ENCODE results near the gene MED19. TPM values are rescaled to one million over a fixed set of nuclear protein-coding genes. Genes with fewer than 3 reads are reported as not detected.

Gene MED19
- total RNA-seq, 1 donor from 2014 or later = 9.6 TPM

DNA sequence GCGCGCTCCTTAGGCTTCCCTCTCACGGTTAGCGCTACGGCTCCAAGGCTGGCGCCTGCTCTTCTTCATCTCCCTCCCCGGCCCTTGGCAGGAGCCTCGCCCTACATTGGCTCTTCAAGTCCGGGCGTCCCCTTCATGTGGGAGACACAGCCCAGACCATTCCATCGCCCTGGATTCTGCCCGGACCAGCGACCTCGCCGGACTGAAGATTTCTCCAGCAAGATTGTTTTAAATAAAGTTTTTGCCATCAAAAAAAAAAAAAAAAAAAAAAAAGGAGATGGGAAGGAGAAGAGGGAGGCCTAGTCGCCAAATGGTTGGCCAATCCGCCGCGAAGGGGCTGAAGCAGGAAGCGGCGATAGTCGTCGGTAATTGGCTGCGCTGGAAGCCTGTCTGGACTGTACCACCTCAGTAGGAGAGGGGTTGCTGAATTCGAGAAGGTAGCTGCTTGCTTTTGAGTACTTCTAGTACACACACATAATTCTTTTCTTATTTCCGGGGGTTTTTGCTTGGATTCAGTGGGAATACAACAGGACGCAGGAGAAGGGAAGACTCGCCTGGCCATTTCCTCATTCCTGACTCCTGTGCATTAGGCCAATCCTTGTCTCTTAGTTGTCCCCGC, 44.8 kb downstream of the MED19 start:
- TF ChIP-seq, protein P1, sequence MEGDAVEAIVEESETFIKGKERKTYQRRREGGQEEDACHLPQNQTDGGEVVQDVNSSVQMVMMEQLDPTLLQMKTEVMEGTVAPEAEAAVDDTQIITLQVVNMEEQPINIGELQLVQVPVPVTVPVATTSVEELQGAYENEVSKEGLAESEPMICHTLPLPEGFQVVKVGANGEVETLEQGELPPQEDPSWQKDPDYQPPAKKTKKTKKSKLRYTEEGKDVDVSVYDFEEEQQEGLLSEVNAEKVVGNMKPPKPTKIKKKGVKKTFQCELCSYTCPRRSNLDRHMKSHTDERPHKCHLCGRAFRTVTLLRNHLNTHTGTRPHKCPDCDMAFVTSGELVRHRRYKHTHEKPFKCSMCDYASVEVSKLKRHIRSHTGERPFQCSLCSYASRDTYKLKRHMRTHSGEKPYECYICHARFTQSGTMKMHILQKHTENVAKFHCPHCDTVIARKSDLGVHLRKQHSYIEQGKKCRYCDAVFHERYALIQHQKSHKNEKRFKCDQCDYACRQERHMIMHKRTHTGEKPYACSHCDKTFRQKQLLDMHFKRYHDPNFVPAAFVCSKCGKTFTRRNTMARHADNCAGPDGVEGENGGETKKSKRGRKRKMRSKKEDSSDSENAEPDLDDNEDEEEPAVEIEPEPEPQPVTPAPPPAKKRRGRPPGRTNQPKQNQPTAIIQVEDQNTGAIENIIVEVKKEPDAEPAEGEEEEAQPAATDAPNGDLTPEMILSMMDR (IDR thresholded peaks at IDR 0.05) = no peak
- H3K9me3 ChIP-seq = no peaks in the 10 kb centered on the region
- peak; percentile 84 for ATAC-seq

DNA sequence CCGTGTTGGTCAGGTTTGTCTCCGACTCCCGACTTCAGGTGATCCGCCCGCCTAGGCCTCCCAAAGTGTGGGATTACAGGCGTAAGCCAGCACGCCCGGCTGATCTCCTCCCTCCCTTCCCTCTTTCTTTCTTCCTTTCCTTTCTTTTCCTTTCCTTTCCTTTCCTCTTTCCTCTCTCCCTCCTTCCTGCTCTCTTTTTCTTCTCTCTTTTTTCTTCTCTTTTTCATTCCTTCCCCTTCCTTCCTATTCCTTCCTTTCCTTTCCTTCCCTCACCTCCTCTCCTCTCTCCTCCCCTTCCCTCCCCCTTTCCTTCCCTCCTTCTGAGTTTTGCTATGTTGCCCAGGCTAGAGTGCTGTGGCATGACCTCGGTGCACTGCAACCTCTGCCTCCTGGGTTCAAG, 48.0 kb downstream of the MED19 start:
- Histone ChIP-seq H3K9me3 (no peaks in the 10 kb centered on the region), H3K27me3 (no peaks in the 10 kb centered on the region), H3K27ac (no peak overlapping the region), H3K4me1 (peaks cover 8% of the 10 kb centered on the region), H3K4me3 (no peak overlapping the region), H3K36me3 (peaks cover 43% of the 10 kb centered on the region)
- TF ChIP-seq, protein P1 (IDR thresholded peaks at IDR 0.05) = no peak
- ATAC-seq (no peak), DNase-seq (no peak)
- intact Hi-C loops (cut with DNase I) = no loop called here

More for the DNA sequence above, 44.8 kb downstream of the MED19 start:
- Histone ChIP-seq H3K36me3 (peaks cover 14% of the 10 kb centered on the region), H3K4me3 (peak overlapping the region; percentile 90), H3K27me3 (no peaks in the 10 kb centered on the region), H3K4me1 (peaks cover 22% of the 10 kb centered on the region), H3K27ac (peak overlapping the region; percentile 99)
- DNase-seq = peak; percentile 97
- intact Hi-C loops (cut with DNase I) = no loop called here

DNA sequence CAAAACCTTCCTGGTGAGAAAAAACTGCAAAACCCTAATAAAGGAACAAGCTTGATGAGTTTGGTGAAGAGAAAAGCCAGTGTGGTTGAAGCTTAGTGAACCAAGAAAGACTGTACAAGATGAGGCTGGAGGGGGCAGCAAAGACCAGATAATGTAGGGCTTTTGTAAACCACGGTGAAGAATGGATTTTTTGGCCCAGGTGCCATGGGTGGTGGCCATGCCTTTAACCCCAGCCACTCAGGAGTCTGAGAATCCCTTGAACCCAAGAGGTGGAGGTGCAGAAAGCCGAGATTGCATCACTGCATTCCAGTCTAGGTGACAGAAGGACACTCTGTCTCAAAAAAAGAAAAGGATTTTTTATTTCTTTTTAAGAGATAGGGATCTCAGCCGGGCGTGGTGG, 49.1 kb downstream of the MED19 start:
- Histone ChIP-seq H3K27ac (no peak overlapping the region), H3K4me3 (no peak overlapping the region), H3K27me3 (no peaks in the 10 kb centered on the region), H3K9me3 (no peaks in the 10 kb centered on the region), H3K36me3 (peaks cover 44% of the 10 kb centered on the region), H3K4me1 (peaks cover 14% of the 10 kb centered on the region)
- no peak for ATAC-seq
- intact Hi-C loops (cut with DNase I) = no loop called here
- DNase-seq = no peak
- TF ChIP-seq, protein P1 (IDR thresholded peaks at IDR 0.05) = no peak

DNA sequence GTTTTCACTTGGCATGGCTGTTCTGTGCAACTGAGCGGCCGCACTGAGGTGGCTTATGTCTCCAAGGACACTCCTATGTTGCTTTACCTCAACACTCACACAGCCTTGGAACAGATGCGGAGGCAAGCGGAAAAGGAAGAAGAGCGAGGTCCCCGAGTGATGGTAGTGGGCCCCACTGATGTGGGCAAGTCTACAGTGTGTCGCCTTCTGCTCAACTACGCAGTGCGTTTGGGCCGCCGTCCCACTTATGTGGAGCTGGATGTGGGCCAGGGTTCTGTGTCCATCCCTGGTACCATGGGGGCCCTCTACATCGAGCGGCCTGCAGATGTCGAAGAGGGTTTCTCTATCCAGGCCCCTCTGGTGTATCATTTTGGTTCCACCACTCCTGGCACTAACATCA, 52.3 kb downstream of the MED19 start:
- H3K9me3 ChIP-seq = no peaks in the 10 kb centered on the region
- no peak overlapping the region for H3K4me3 ChIP-seq
- no peak for ATAC-seq
- peaks cover 44% of the 10 kb centered on the region for H3K36me3 ChIP-seq
- no peak overlapping the region for H3K27ac ChIP-seq
- no peak for DNase-seq
- H3K4me1 ChIP-seq = peaks cover 12% of the 10 kb centered on the region
- H3K27me3 ChIP-seq = no peaks in the 10 kb centered on the region
- TF ChIP-seq, protein P1 (IDR thresholded peaks at IDR 0.05) = no peak
- intact Hi-C loops (cut with DNase I) = no loop called here

DNA sequence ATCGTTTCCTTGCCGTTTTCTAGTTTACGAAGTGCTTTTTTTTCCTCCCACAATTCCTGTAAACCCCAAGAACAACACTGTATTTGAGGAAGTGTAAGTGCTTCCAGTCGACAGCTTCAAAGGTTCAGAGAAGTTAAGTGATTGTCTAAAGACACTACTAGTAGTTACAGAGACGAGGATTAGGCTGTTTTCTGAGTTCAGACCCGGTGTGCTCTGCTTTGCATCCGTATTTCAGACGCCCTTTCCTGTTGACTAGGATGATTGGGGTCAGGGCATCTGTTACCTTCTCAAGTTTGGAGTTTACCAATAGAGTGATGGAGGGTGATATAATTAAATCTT, 54.0 kb downstream of the MED19 start:
- no peak for DNase-seq
- ATAC-seq = no peak
- peaks cover 12% of the 10 kb centered on the region for H3K4me1 ChIP-seq
- intact Hi-C loops (cut with DNase I) = no loop called here
- H3K4me3 ChIP-seq = peak overlapping the region; percentile 75
- TF ChIP-seq, protein P1 (IDR thresholded peaks at IDR 0.05) = no peak
- H3K36me3 ChIP-seq = peaks cover 41% of the 10 kb centered on the region
- no peaks in the 10 kb centered on the region for H3K27me3 ChIP-seq
- no peaks in the 10 kb centered on the region for H3K9me3 ChIP-seq
- H3K27ac ChIP-seq = peak overlapping the region; percentile 55

Measured in upper lobe of right lung (tissue), 1 donor.